ENCODE measurements around the gene PDGFA. TPM values are rescaled to one million over a fixed set of nuclear protein-coding genes. Genes with fewer than 3 reads are reported as not detected.

The PDGFA gene
- total RNA-seq, 4 donors from 2014 or later, result 16.2 to 41.6 (median 22.0) TPM

- Histone ChIP-seq H3K36me3 (no peaks in the 10 kb centered on the region), H3K9me3 (no peaks in the 10 kb centered on the region), H3K4me1 (peaks cover 23% of the 10 kb centered on the region), H3K27ac (no peak overlapping the region), H3K27me3 (peaks cover 9% of the 10 kb centered on the region), H3K4me3 (no peak overlapping the region)
- peak in 1 of 2 donors; percentile 38 for DNase-seq (ENCODE audit: low spot score in 2 of 2)
- TF ChIP-seq POLR2A (IDR thresholded peaks at IDR 0.05), result no peak
- TF ChIP-seq CTCF (IDR thresholded peaks at IDR 0.05), result no peak
- no peak for TF ChIP-seq EP300 (IDR thresholded peaks at IDR 0.05)
- no peak for TF ChIP-seq POLR2AphosphoS5 (IDR thresholded peaks at IDR 0.05)
- WGBS, result 92% methylated on average over 9 of the region's 9 CpGs
Observed at GRCh38 chr7:466465-467191, 53.0 kb downstream of the PDGFA start.

- peaks cover 9% of the 10 kb centered on the region for H3K27me3 ChIP-seq
- no peak overlapping the region for H3K4me3 ChIP-seq
- H3K9me3 ChIP-seq, result no peaks in the 10 kb centered on the region
- H3K27ac ChIP-seq, result no peak overlapping the region
- TF ChIP-seq EP300 (IDR thresholded peaks at IDR 0.05), result no peak
- no peak for TF ChIP-seq POLR2A (IDR thresholded peaks at IDR 0.05)
- no peak for TF ChIP-seq POLR2AphosphoS5 (IDR thresholded peaks at IDR 0.05)
- TF ChIP-seq CTCF (IDR thresholded peaks at IDR 0.05), result no peak
- 72% methylated on average over 17 of the region's 17 CpGs for WGBS
- no peaks in the 10 kb centered on the region for H3K36me3 ChIP-seq
- peaks cover 18% of the 10 kb centered on the region for H3K4me1 ChIP-seq
- DNase-seq (ENCODE audit: low spot score in 2 of 2), result peak in 1 of 2 donors; percentile 19
Observed at GRCh38 chr7:465710-466400, 53.8 kb downstream of the PDGFA start.

- H3K27ac ChIP-seq, result no peak overlapping the region
- no peak overlapping the region for H3K4me3 ChIP-seq
- WGBS, result 15% methylated on average over 17 of the region's 34 CpGs
- DNase-seq (ENCODE audit: low spot score in 2 of 2), result peak; percentile 55 to 74
- peaks cover 21% of the 10 kb centered on the region for H3K4me1 ChIP-seq
- TF ChIP-seq CTCF (IDR thresholded peaks at IDR 0.05) (no peak), EP300 (IDR thresholded peaks at IDR 0.05) (no peak), POLR2AphosphoS5 (IDR thresholded peaks at IDR 0.05) (no peak), POLR2A (IDR thresholded peaks at IDR 0.05) (no peak)
- no peaks in the 10 kb centered on the region for H3K36me3 ChIP-seq
- peaks cover 9% of the 10 kb centered on the region for H3K27me3 ChIP-seq
- H3K9me3 ChIP-seq, result no peaks in the 10 kb centered on the region
Observed at GRCh38 chr7:464454-465401, 54.9 kb downstream of the PDGFA start.

DNA sequence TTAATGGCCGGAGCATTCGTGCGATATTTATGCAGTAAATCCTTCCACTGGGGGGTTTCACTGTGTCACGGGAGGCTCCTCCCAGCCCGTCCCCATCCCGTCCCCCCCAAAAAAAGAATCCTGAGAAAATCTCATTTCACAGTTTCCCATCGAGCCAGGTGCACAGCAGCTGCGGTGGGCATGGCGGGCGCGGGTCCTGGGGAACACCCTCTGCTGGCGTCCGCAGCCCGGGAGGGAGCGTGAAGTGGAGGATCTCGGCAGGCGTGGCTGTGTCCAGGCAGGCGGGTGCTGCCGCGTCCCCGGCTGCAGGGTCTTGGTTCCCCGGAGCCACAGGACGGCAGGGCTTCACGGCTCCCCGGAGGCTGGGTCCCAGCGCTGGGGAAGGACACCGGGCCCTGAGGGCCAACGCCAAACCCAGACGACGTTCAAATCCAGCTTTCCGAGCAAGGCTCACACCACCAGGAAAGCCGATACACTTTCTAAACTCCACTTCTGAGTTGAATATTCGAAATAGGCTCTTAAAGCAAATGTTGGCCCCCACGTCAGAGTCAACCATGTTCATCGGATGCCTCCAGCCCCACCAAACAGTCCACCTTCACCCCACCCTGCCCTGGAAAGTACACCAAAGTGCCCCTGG lies 55.7 kb downstream of the PDGFA start:
- 65% methylated on average over 35 of the region's 35 CpGs for WGBS
- no peak overlapping the region for H3K27ac ChIP-seq
- DNase-seq (ENCODE audit: low spot score in 2 of 2), result peak; percentile 48 to 74
- H3K9me3 ChIP-seq, result no peaks in the 10 kb centered on the region
- H3K36me3 ChIP-seq, result no peaks in the 10 kb centered on the region
- H3K27me3 ChIP-seq, result peaks cover 9% of the 10 kb centered on the region
- no peak for TF ChIP-seq CTCF (IDR thresholded peaks at IDR 0.05)
- no peak for TF ChIP-seq POLR2AphosphoS5 (IDR thresholded peaks at IDR 0.05)
- TF ChIP-seq EP300 (IDR thresholded peaks at IDR 0.05), result no peak
- TF ChIP-seq POLR2A (IDR thresholded peaks at IDR 0.05), result no peak
- peak overlapping the region; percentile 23 for H3K4me3 ChIP-seq
- peaks cover 16% of the 10 kb centered on the region for H3K4me1 ChIP-seq
